K562 (cell line): Measurements from ENCODE around the gene SLC16A13. TPM values are rescaled to one million over a fixed set of nuclear protein-coding genes. Genes with fewer than 3 reads are reported as not detected.

Source experiments
- ATAC-seq: fragments of 200-7000 bp; cut with Tn5 transposase; 3 replicates; pipeline ENCODE4 v1.9.1; 2020; ENCODE audit warnings: moderate library complexity
- BruUV-seq: library from RNA; stranded (reverse); fragments of 400-500 nt; replicated peaks from 2 replicates; lab custom pipeline; 2021; lab: Mats Ljungman, UMichigan
- CTCF ChIA-PET: fragments of 300-600 bp; formaldehyde crosslinking; extraction: SDS; loops from one replicate; lab custom pipeline; 2021; ENCODE audit warnings: low intra/inter-chr PET ratio; lab: Yijun Ruan, JAX
- POLR2A ChIA-PET: fragments of 300-600, 350-650 bp; sonication (Branson Sonifier 250); formaldehyde crosslinking; extraction: SDS; loops from one replicate; lab custom pipeline; 2021; ENCODE audit warnings: antibody characterized with exemption, inconsistent platforms; lab: Yijun Ruan, JAX
- DNase-seq, 4 experiments: peaks; one replicate each; pipeline versions ENCODE4 v3.0.0 to v3.0.0-alpha.2; 2011 to 2018; ENCODE audit warnings: low spot score in 3 of 4, mixed read lengths in 3 of 4; ENCODE audit errors: extremely low read depth in 1 of 4
- FAIRE-seq: peaks from 2 replicates; lab custom pipeline; 2011; peaks lifted over from hg19 to GRCh38; lab: Jason Lieb, UNC
- H2AFZ ChIP-seq: 2 replicates; pipeline ENCODE4 v1.6.0; 2011; ENCODE audit warnings: low read depth, low read length, control low read depth, inconsistent platforms
- H3K27ac ChIP-seq: fragments of 200-600 bp; 3 replicates; pipeline ENCODE4 v1.8.0; 2011; ENCODE audit warnings: low read depth, mild to moderate bottlenecking, control low read depth, inconsistent platforms, low read length, moderate library complexity, mixed read lengths; ENCODE audit errors: extremely low read depth
- H3K27me3 ChIP-seq, 2 experiments: fragments of 300-600 bp in 1 of 2; 2 replicates in 1 of 2; 3 replicates in 1 of 2; pipeline versions ENCODE4 v1.6.0 to v1.8.0; 2011; ENCODE audit warnings: inconsistent platforms in 2 of 2, low read length in 2 of 2, mild to moderate bottlenecking in 1 of 2, mixed read lengths in 1 of 2, moderate library complexity in 1 of 2; ENCODE audit not compliant: control insufficient read depth in 2 of 2, insufficient read depth in 2 of 2
- H3K36me3 ChIP-seq: fragments of 300-600 bp; 3 replicates; pipeline ENCODE4 v1.8.0; 2011; ENCODE audit warnings: mild to moderate bottlenecking, low read length, inconsistent platforms; ENCODE audit not compliant: control insufficient read depth, insufficient read depth
- H3K4me1 ChIP-seq, 2 experiments: fragments of 200-600 bp in 1 of 2; replicated peaks in 1 of 2; 2 replicates in 1 of 2; 3 replicates in 1 of 2; pipeline versions ENCODE4 v1.5.1 to v1.8.0; 2011; ENCODE audit warnings: inconsistent platforms in 2 of 2, low read length in 2 of 2, mild to moderate bottlenecking in 1 of 2, mixed read lengths in 1 of 2, moderate library complexity in 1 of 2; ENCODE audit not compliant: control insufficient read depth in 2 of 2, insufficient read depth in 2 of 2
- H3K4me2 ChIP-seq: 2 replicates; pipeline ENCODE4 v1.6.1; 2011; ENCODE audit warnings: low read length, control low read depth, inconsistent platforms, mixed read lengths; ENCODE audit not compliant: insufficient read depth
- H3K4me3 ChIP-seq: fragments of 200-600 bp; sonication (generic), shearing (Covaris generic); 2 replicates; pipeline ENCODE4 v1.5.1; 2016; ENCODE audit warnings: control low read depth, inconsistent platforms
- H3K79me2 ChIP-seq: fragments of 200-600 bp; 3 replicates; pipeline ENCODE4 v1.8.0; 2011; ENCODE audit warnings: low read length, inconsistent platforms; ENCODE audit not compliant: control insufficient read depth, insufficient read depth
- H3K9ac ChIP-seq, 2 experiments: 2 replicates each; pipeline versions ENCODE4 v1.6.0 to v1.6.1; 2011; ENCODE audit warnings: low read depth in 2 of 2, low read length in 2 of 2, control low read depth in 1 of 2, inconsistent platforms in 1 of 2, mild to moderate bottlenecking in 1 of 2, mixed read lengths in 1 of 2; ENCODE audit not compliant: insufficient read depth in 1 of 2
- H3K9me1 ChIP-seq: one replicate; pipeline ENCODE4 v1.6.0; 2011; ENCODE audit warnings: inconsistent platforms, mild to moderate bottlenecking, low read length, moderate library complexity; ENCODE audit not compliant: control insufficient read depth, insufficient read depth
- H3K9me3 ChIP-seq: replicated peaks from 2 replicates; pipeline ENCODE4 v1.5.1; 2011; ENCODE audit warnings: low read depth, low read length, inconsistent platforms; ENCODE audit not compliant: control insufficient read depth, insufficient read depth
- H4K20me1 ChIP-seq: replicated peaks from 2 replicates; pipeline ENCODE4 v1.6.1; 2011; ENCODE audit warnings: low read length, inconsistent platforms, mixed read lengths; ENCODE audit not compliant: control insufficient read depth, insufficient read depth
- FIP1L1 ChIP-seq: fragments of 200-400 bp; formaldehyde crosslinking; IDR thresholded peaks from 2 replicates; pipeline ENCODE4 v1.6.1; 2018; ENCODE audit warnings: mild to moderate bottlenecking, low read depth, low read length; ENCODE audit not compliant: poor library complexity, severe bottlenecking
- HDAC2 ChIP-seq: fragments of 450-650 bp; IDR thresholded peaks from 2 replicates; pipeline ENCODE4 v1.6.1; 2016; ENCODE audit warnings: mild to moderate bottlenecking
- POLR2G ChIP-seq: fragments of 200-400 bp; formaldehyde crosslinking; IDR thresholded peaks from 2 replicates; pipeline ENCODE4 v1.6.1; 2017; ENCODE audit warnings: low read depth, mild to moderate bottlenecking, antibody characterized with exemption, low read length, moderate library complexity
- RBFOX2 ChIP-seq: fragments of 200-400 bp; formaldehyde crosslinking; IDR thresholded peaks from 2 replicates; pipeline ENCODE4 v1.6.1; 2017; ENCODE audit warnings: low read depth, mild to moderate bottlenecking, low read length, moderate library complexity
- ZNF143 ChIP-seq: sonication (generic); formaldehyde crosslinking; IDR thresholded peaks from 2 replicates; pipeline ENCODE4 v1.9.0; 2022; ENCODE audit warnings: mild to moderate bottlenecking, missing genetic modification reagents
- ZNF589 ChIP-seq: fragments of 200-800 bp; sonication (Bioruptor generic); IDR thresholded peaks from 2 replicates; pipeline ENCODE4 v1.6.1; 2016; ENCODE audit warnings: low read depth, missing genetic modification characterization, missing compliant biosample characterization
- WGBS: fragments of 100-300 bp; shearing (Covaris generic); methylation state at CpG from one replicate; pipeline ENCODE4 v1.1.6; 2016; ENCODE audit warnings: low coverage, mixed read lengths; ENCODE audit not compliant: insufficient coverage; ENCODE audit errors: missing lambda C conversion rate; 5-methylcytosine and 5-hydroxymethylcytosine counted together
- in situ Hi-C: fragments of 300-500 bp; cut with MboI; formaldehyde crosslinking; loops from 4 replicates; pipeline ENCODE4 v1.15.0; 2018; ENCODE audit warnings: inconsistent platforms, mixed read lengths
- intact Hi-C: fragments of 100-400 bp; cut with micrococcal nuclease; formaldehyde crosslinking; loops from 2 replicates; pipeline ENCODE4 v1.14.2; 2022
- polyA plus RNA-seq, 8 experiments: library from polyadenylated mRNA; depleted of rRNA in 4 of 8; stranded (reverse) in 5 of 8; unstranded in 3 of 8; fragments of >200 nt; fragmentation: Nextera tagmentation in 2 of 8; fragmentation: Illumina TruSeq in 1 of 8; extraction: Ambion mirVana in 2 of 8; extraction: Trizol in 1 of 8; gene quantifications; 2 replicates each; pipeline versions ENCODE4 v1.2.1 to v1.2.3, GENCODE V29; 2011 to 2014; ENCODE audit warnings: inconsistent platforms in 1 of 8, missing spikeins in 1 of 8
- total RNA-seq, 7 experiments: library from RNA; depleted of rRNA in 6 of 7; stranded (reverse); fragments of >200 nt in 6 of 7; fragmentation: Illumina TruSeq in 2 of 7; extraction: Trizol in 2 of 7; gene quantifications; 2 replicates each; pipeline versions ENCODE4 v1.2.1 to v1.2.3, GENCODE V29; 2011 to 2021; ENCODE audit warnings: low replicate concordance in 1 of 7
- TF ChIP-seq, protein P1 (sequence below): sonication (generic); formaldehyde crosslinking; IDR thresholded peaks from 2 replicates; pipeline ENCODE4 v1.8.1; 2023; ENCODE audit warnings: mild to moderate bottlenecking, missing genetic modification reagents

Gene SLC16A13
- total and polyA plus RNA-seq, 9 of the 15 experiments (the other 6 are each of a cell fraction or from before 2014, with no cell fraction given) = 0.04 to 5.6 (median 0.87) TPM

- H3K9me3 ChIP-seq = no peaks in the 10 kb centered on the region
- no peak overlapping the region for H3K27ac ChIP-seq
- H3K79me2 ChIP-seq = no peaks in the 10 kb centered on the region
- H4K20me1 ChIP-seq = no peaks in the 10 kb centered on the region
- H3K4me2 ChIP-seq = no peak overlapping the region
- ATAC-seq = no peak
- no peak overlapping the region for H2AFZ ChIP-seq
- intact Hi-C loops = no loop called here
- FAIRE-seq = no peak
- in situ Hi-C loops = loop anchor here (10.0 to 25.0 kb wide), 2 partner anchors 292 to 519 kb away; partner anchors contain the start of genes ACAP1, SENP3 and TNFSF13
- H3K4me1 ChIP-seq = peaks cover under 1 to 30% of the 10 kb centered on the region in 2 experiments; a peak in 4 of 5 replicates
- no peaks in the 10 kb centered on the region for H3K36me3 ChIP-seq
- H3K4me3 ChIP-seq = no peak overlapping the region
- CTCF ChIA-PET = no interaction called here
- no peak for DNase-seq
- no peaks in the 10 kb centered on the region for H3K9me1 ChIP-seq
- 64% methylated on average over 2 of the region's 21 CpGs for WGBS
- BruUV-seq = no TSS peak
- H3K9ac ChIP-seq = no peak overlapping the region
- H3K27me3 ChIP-seq = no peaks in the 10 kb centered on the region
- 0 out of 2 replicates have a peak, but pooled peaks have one; percentile 7 for TF ChIP-seq POLR2G
- no peak for TF ChIP-seq ZNF143 (CRISPR knock-in tag)
- no peak for TF ChIP-seq FIP1L1
- no peak for TF ChIP-seq RBFOX2
- TF ChIP-seq, protein P1, sequence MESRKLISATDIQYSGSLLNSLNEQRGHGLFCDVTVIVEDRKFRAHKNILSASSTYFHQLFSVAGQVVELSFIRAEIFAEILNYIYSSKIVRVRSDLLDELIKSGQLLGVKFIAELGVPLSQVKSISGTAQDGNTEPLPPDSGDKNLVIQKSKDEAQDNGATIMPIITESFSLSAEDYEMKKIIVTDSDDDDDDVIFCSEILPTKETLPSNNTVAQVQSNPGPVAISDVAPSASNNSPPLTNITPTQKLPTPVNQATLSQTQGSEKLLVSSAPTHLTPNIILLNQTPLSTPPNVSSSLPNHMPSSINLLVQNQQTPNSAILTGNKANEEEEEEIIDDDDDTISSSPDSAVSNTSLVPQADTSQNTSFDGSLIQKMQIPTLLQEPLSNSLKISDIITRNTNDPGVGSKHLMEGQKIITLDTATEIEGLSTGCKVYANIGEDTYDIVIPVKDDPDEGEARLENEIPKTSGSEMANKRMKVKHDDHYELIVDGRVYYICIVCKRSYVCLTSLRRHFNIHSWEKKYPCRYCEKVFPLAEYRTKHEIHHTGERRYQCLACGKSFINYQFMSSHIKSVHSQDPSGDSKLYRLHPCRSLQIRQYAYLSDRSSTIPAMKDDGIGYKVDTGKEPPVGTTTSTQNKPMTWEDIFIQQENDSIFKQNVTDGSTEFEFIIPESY (CRISPR knock-in tag) = peak; percentile 34; the same call in 1 of the 2 replicates
- no peak for TF ChIP-seq HDAC2
- no peak for TF ChIP-seq ZNF589 (CRISPR knock-in tag)
- POLR2A ChIA-PET = interaction anchor here (0.5 to 3.2 kb wide), 2 partner anchors 7 to 851 kb away, joined by 4 to 10 read pairs; partner anchors contain the start of gene SLC16A13
Observed at GRCh38 chr17:7043182-7043496, 7.3 kb downstream of the SLC16A13 start.
